ENCODE data around the gene ELFN1.

The ELFN1 gene

GRCh38 chr7:1668396-1669063, 1.5 kb upstream of the ELFN1 start:
- Histone ChIP-seq H3K9me3 (ENCODE audit: control insufficient read depth in 1 of 2, low read length in 2 of 2) (no peaks in the 10 kb centered on the region), H3K27ac (ENCODE audit: low read depth, low read length) (no peak overlapping the region), H3K36me3 (ENCODE audit: control insufficient read depth in 1 of 2, insufficient read depth in 2 of 2, low read length in 2 of 2) (no peaks in the 10 kb centered on the region), H3K4me1 (ENCODE audit: control insufficient read depth in 1 of 2, insufficient read depth in 2 of 2, low read length in 2 of 2) (peaks cover 0 to 4% of the 10 kb centered on the region in 2 donors), H3K4me3 (ENCODE audit: low read depth in 1 of 2, low read length in 2 of 2) (no peak overlapping the region), H3K27me3 (ENCODE audit: control insufficient read depth in 1 of 2, insufficient read depth in 2 of 2, low read length in 2 of 2) (peaks cover 40% of the 10 kb centered on the region in 2 donors), H3K9ac (ENCODE audit: low read depth in 1 of 2, low read length in 2 of 2) (no peak overlapping the region)

- H3K9me3 ChIP-seq (ENCODE audit: control insufficient read depth in 1 of 2, low read length in 2 of 2), result no peaks in the 10 kb centered on the region
- H3K27ac ChIP-seq (ENCODE audit: low read depth, low read length), result no peak overlapping the region
- H3K4me1 ChIP-seq (ENCODE audit: control insufficient read depth in 1 of 2, insufficient read depth in 2 of 2, low read length in 2 of 2), result peaks cover 0 to 4% of the 10 kb centered on the region in 2 donors
- H3K36me3 ChIP-seq (ENCODE audit: control insufficient read depth in 1 of 2, insufficient read depth in 2 of 2, low read length in 2 of 2), result no peaks in the 10 kb centered on the region
- no peak overlapping the region for H3K9ac ChIP-seq (ENCODE audit: low read depth in 1 of 2, low read length in 2 of 2)
- no peak overlapping the region for H3K4me3 ChIP-seq (ENCODE audit: low read depth in 1 of 2, low read length in 2 of 2)
- peaks cover 33% of the 10 kb centered on the region in 2 donors for H3K27me3 ChIP-seq (ENCODE audit: control insufficient read depth in 1 of 2, insufficient read depth in 2 of 2, low read length in 2 of 2)
Observed at GRCh38 chr7:1669064-1669951, 769 bp upstream of the ELFN1 start.

GRCh38 chr7:1670894-1671593, 967 bp downstream of the ELFN1 start:
- Histone ChIP-seq H3K9me3 (ENCODE audit: control insufficient read depth in 1 of 2, low read length in 2 of 2) (no peaks in the 10 kb centered on the region), H3K4me3 (ENCODE audit: low read depth in 1 of 2, low read length in 2 of 2) (no peak overlapping the region), H3K9ac (ENCODE audit: low read depth in 1 of 2, low read length in 2 of 2) (no peak overlapping the region), H3K4me1 (ENCODE audit: control insufficient read depth in 1 of 2, insufficient read depth in 2 of 2, low read length in 2 of 2) (peaks cover 0 to 4% of the 10 kb centered on the region in 2 donors), H3K36me3 (ENCODE audit: control insufficient read depth in 1 of 2, insufficient read depth in 2 of 2, low read length in 2 of 2) (no peaks in the 10 kb centered on the region), H3K27ac (ENCODE audit: low read depth, low read length) (no peak overlapping the region), H3K27me3 (ENCODE audit: control insufficient read depth in 1 of 2, insufficient read depth in 2 of 2, low read length in 2 of 2) (peaks cover 31 to 33% of the 10 kb centered on the region in 2 donors)

GRCh38 chr7:1671594-1672451, 1.7 kb downstream of the ELFN1 start:
- Histone ChIP-seq H3K9ac (ENCODE audit: low read depth in 1 of 2, low read length in 2 of 2) (no peak overlapping the region), H3K36me3 (ENCODE audit: control insufficient read depth in 1 of 2, insufficient read depth in 2 of 2, low read length in 2 of 2) (no peaks in the 10 kb centered on the region), H3K4me3 (ENCODE audit: low read depth in 1 of 2, low read length in 2 of 2) (no peak overlapping the region), H3K27me3 (ENCODE audit: control insufficient read depth in 1 of 2, insufficient read depth in 2 of 2, low read length in 2 of 2) (peaks cover 29 to 31% of the 10 kb centered on the region in 2 donors), H3K4me1 (ENCODE audit: control insufficient read depth in 1 of 2, insufficient read depth in 2 of 2, low read length in 2 of 2) (peaks cover 0 to 4% of the 10 kb centered on the region in 2 donors), H3K27ac (ENCODE audit: low read depth, low read length) (no peak overlapping the region), H3K9me3 (ENCODE audit: control insufficient read depth in 1 of 2, low read length in 2 of 2) (no peaks in the 10 kb centered on the region)

- Histone ChIP-seq H3K9ac (ENCODE audit: low read depth in 1 of 2, low read length in 2 of 2) (no peak overlapping the region), H3K36me3 (ENCODE audit: control insufficient read depth in 1 of 2, insufficient read depth in 2 of 2, low read length in 2 of 2) (no peaks in the 10 kb centered on the region), H3K27me3 (ENCODE audit: control insufficient read depth in 1 of 2, insufficient read depth in 2 of 2, low read length in 2 of 2) (peaks cover 19 to 24% of the 10 kb centered on the region in 2 donors), H3K9me3 (ENCODE audit: control insufficient read depth in 1 of 2, low read length in 2 of 2) (no peaks in the 10 kb centered on the region), H3K4me3 (ENCODE audit: low read depth in 1 of 2, low read length in 2 of 2) (no peak overlapping the region), H3K27ac (ENCODE audit: low read depth, low read length) (no peak overlapping the region), H3K4me1 (ENCODE audit: control insufficient read depth in 1 of 2, insufficient read depth in 2 of 2, low read length in 2 of 2) (no peaks in the 10 kb centered on the region)
Observed at GRCh38 chr7:1672851-1673486, 2.9 kb downstream of the ELFN1 start.

- H3K27ac ChIP-seq (ENCODE audit: low read depth, low read length), result no peak overlapping the region
- H3K9me3 ChIP-seq (ENCODE audit: control insufficient read depth in 1 of 2, low read length in 2 of 2), result no peaks in the 10 kb centered on the region
- no peak overlapping the region for H3K9ac ChIP-seq (ENCODE audit: low read depth in 1 of 2, low read length in 2 of 2)
- no peak overlapping the region for H3K4me3 ChIP-seq (ENCODE audit: low read depth in 1 of 2, low read length in 2 of 2)
- peaks cover 13 to 18% of the 10 kb centered on the region in 2 donors for H3K27me3 ChIP-seq (ENCODE audit: control insufficient read depth in 1 of 2, insufficient read depth in 2 of 2, low read length in 2 of 2)
- no peaks in the 10 kb centered on the region for H3K36me3 ChIP-seq (ENCODE audit: control insufficient read depth in 1 of 2, insufficient read depth in 2 of 2, low read length in 2 of 2)
- H3K4me1 ChIP-seq (ENCODE audit: control insufficient read depth in 1 of 2, insufficient read depth in 2 of 2, low read length in 2 of 2), result no peaks in the 10 kb centered on the region
Observed at GRCh38 chr7:1673581-1674118, 3.6 kb downstream of the ELFN1 start.

- Histone ChIP-seq H3K27me3 (ENCODE audit: control insufficient read depth in 1 of 2, insufficient read depth in 2 of 2, low read length in 2 of 2) (peaks cover 11 to 12% of the 10 kb centered on the region in 2 donors), H3K4me1 (ENCODE audit: control insufficient read depth in 1 of 2, insufficient read depth in 2 of 2, low read length in 2 of 2) (no peaks in the 10 kb centered on the region), H3K27ac (ENCODE audit: low read depth, low read length) (no peak overlapping the region), H3K9ac (ENCODE audit: low read depth in 1 of 2, low read length in 2 of 2) (no peak overlapping the region), H3K4me3 (ENCODE audit: low read depth in 1 of 2, low read length in 2 of 2) (no peak overlapping the region), H3K36me3 (ENCODE audit: control insufficient read depth in 1 of 2, insufficient read depth in 2 of 2, low read length in 2 of 2) (no peaks in the 10 kb centered on the region), H3K9me3 (ENCODE audit: control insufficient read depth in 1 of 2, low read length in 2 of 2) (no peaks in the 10 kb centered on the region)
Observed at GRCh38 chr7:1674161-1675035, 4.3 kb downstream of the ELFN1 start.

- no peaks in the 10 kb centered on the region for H3K4me1 ChIP-seq (ENCODE audit: control insufficient read depth in 1 of 2, insufficient read depth in 2 of 2, low read length in 2 of 2)
Observed at GRCh38 chr7:1675036-1675671, 5.1 kb downstream of the ELFN1 start.

More at GRCh38 chr7:1675036-1675671, 5.1 kb downstream of the ELFN1 start:
- H3K4me3 ChIP-seq (ENCODE audit: low read depth in 1 of 2, low read length in 2 of 2), result no peak overlapping the region
- H3K27me3 ChIP-seq (ENCODE audit: control insufficient read depth in 1 of 2, insufficient read depth in 2 of 2, low read length in 2 of 2), result peaks cover 10 to 12% of the 10 kb centered on the region in 2 donors
- H3K9ac ChIP-seq (ENCODE audit: low read depth in 1 of 2, low read length in 2 of 2), result no peak overlapping the region
- no peaks in the 10 kb centered on the region for H3K9me3 ChIP-seq (ENCODE audit: control insufficient read depth in 1 of 2, low read length in 2 of 2)
- H3K27ac ChIP-seq (ENCODE audit: low read depth, low read length), result no peak overlapping the region
- no peaks in the 10 kb centered on the region for H3K36me3 ChIP-seq (ENCODE audit: control insufficient read depth in 1 of 2, insufficient read depth in 2 of 2, low read length in 2 of 2)
